Urinary bladder (tissue), 4 donors: ENCODE measurements around the gene L3MBTL2. TPM values are rescaled to one million over a fixed set of nuclear protein-coding genes. Genes with fewer than 3 reads are reported as not detected.

Experiments used
- DNase-seq: peaks from one replicate; pipeline ENCODE4 v3.0.0-alpha.2; 2015; ENCODE audit errors: extremely low spot score
- H3K27ac ChIP-seq: one replicate; pipeline ENCODE4 v1.5.1; 2013; ENCODE audit warnings: low read depth, mild to moderate bottlenecking, moderate library complexity
- H3K36me3 ChIP-seq: one replicate; pipeline ENCODE4 v1.6.1; 2013; ENCODE audit warnings: mild to moderate bottlenecking, moderate library complexity; ENCODE audit not compliant: insufficient read depth
- H3K4me1 ChIP-seq: one replicate; pipeline ENCODE4 v1.6.1; 2013; ENCODE audit warnings: mild to moderate bottlenecking, moderate library complexity; ENCODE audit not compliant: insufficient read depth
- H3K4me3 ChIP-seq: one replicate; pipeline ENCODE4 v1.5.1; 2013; ENCODE audit warnings: low read depth, low read length
- WGBS: extraction: QIAGEN DNeasy Blood & Tissue Kit; methylation state at CpG from one replicate; pipeline ENCODE4 v1.1.7; 2013; 5-methylcytosine and 5-hydroxymethylcytosine counted together
- polyA plus RNA-seq: library from polyadenylated mRNA; stranded (reverse); fragments of 200-250 nt; gene quantifications from one replicate; pipeline ENCODE4 v1.2.3, GENCODE V29; 2013
- total RNA-seq: library from RNA; depleted of rRNA; stranded (reverse); fragments of >200 nt; gene quantifications from one replicate; pipeline ENCODE4 v1.2.3, GENCODE V29; 2014
- donor health status: healthy with polysubstance abuse.
- donor health status: healthy.

The L3MBTL2 gene
- total and polyA plus RNA-seq, 2 donors = 12.4 to 21.7 TPM

DNA sequence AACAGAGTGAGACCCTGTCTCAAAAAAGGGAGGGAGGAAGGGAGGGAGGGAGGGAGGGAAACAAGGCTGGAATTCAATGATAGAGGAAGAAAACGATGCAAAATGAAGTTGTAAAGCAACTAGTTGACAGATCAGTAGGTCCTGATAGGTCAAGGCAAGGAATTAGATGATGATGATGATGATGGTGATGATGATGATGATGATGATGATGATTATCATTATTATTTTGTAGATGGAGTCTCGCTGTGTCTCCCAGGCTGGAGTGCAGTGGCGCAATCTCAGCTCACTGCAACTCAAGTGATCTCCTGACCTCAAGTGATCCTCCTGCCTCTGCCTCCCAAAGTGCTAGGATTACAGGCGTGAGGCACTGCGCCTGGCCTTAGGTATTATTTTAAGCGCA, 11.3 kb upstream of the L3MBTL2 start:
- 94% methylated on average over 6 of the region's 6 CpGs for WGBS
- DNase-seq = no peak
- no peak overlapping the region for H3K4me3 ChIP-seq

DNA sequence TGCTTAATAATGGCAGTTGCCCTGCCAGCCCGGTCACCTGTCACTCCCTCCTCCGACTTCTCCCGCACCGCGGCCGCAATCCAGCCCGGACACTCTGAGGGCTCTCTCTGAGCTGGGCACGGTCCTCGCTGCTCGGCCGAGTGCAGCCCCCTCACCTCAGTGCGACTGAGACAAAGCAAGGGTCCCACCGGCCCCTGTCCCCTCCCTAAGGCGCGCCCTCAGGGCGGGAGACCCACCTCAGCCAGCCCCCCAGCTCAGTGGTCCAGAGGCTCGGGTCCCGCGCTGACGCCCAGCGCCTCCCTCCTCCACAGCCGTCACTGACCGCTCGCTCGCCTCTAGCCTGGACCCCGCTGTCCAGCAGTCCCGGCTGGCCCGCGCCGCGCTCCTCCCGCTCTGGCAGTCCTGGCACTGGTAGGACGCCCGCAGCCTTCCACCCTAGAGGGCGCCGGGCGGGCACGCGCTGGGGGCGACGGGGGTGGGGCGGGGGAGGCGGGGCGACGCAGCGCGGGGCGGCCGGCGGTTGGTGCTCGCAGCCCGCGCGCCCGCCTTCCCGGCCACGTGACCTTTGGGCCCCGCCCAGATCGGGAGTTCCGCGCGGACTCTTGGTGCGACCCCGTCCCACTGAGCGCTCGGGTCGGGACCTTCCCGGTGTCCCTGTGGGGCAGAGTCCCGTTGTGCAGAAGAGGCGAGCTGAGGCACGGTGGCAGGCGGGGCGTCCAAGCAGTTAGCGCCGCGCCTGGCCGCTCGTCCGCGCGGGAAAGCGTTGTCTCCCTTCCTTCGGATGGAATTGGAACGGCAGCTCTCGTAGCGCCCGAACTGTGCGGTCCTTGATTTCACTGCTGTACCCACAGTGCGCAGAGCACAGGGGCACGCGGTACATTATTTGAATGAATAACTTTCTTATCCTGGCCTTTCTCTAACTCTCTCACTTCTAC, 7.8 kb upstream of the L3MBTL2 start:
- WGBS = under 1% methylated on average over 91 of the region's 91 CpGs
- Histone ChIP-seq H3K36me3 (no peaks in the 10 kb centered on the region), H3K4me3 (peak overlapping the region; percentile 57), H3K27ac (no peak overlapping the region), H3K4me1 (peaks cover 2% of the 10 kb centered on the region)
- DNase-seq = no peak

More for the DNA sequence above, 11.3 kb upstream of the L3MBTL2 start:
- H3K4me1 ChIP-seq = peaks cover 2% of the 10 kb centered on the region
- no peaks in the 10 kb centered on the region for H3K36me3 ChIP-seq
- no peak overlapping the region for H3K27ac ChIP-seq

DNA sequence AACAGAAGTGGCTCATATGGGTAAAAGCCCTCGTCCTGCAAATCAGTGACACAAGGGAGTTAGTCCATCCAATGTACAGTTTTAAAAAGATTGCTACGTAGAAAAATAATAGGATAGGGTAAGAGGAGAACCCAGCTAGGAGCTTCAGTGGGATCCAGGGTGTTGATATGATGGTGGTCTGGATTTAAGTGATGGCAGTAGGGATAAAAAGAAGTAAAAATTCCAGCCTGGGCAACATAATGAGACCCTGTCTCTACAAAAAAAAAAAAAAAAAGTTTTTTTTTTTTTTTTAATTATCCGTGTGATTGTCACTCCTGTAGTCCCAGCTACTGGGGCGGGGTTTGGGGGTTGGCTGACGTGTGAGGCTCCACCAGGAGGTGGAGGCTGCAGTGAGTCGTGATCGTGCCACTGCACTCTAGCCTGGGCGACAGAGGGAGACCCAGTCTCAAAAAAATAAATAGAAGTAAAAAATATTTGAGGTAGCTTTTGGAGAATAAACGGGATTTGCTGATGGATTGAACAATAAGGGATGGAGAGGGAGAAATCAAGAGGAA, 7.0 kb upstream of the L3MBTL2 start:
- Histone ChIP-seq H3K4me1 (peaks cover 2% of the 10 kb centered on the region), H3K27ac (no peak overlapping the region), H3K4me3 (peak overlapping the region; percentile 57), H3K36me3 (no peaks in the 10 kb centered on the region)
- DNase-seq = no peak
- WGBS = 3% methylated on average over 9 of the region's 9 CpGs

DNA sequence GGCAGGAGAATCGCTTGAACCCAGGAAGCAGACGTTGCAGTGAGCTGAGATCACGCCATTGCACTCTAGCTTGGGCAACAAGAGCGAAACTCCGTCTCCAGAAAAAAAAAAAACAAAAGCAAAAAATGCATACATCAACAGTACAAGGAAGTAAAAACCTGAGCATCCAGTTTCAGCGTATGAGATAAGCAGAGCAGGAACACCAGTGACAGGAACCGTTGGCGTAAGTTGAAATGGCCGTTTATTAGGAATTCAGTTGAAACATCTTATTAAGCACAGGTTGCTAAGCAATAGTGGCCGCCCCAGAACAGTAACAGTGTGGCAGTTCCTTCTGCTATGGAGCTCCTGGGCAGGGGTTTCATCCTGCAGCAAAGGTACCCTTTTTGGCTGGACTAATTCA, 4.0 kb upstream of the L3MBTL2 start:
- WGBS = 65% methylated on average over 10 of the region's 10 CpGs
- no peak overlapping the region for H3K27ac ChIP-seq
- peaks cover 2% of the 10 kb centered on the region for H3K4me1 ChIP-seq
- peak; percentile 25 for DNase-seq
- no peaks in the 10 kb centered on the region for H3K36me3 ChIP-seq
- H3K4me3 ChIP-seq = no peak overlapping the region

DNA sequence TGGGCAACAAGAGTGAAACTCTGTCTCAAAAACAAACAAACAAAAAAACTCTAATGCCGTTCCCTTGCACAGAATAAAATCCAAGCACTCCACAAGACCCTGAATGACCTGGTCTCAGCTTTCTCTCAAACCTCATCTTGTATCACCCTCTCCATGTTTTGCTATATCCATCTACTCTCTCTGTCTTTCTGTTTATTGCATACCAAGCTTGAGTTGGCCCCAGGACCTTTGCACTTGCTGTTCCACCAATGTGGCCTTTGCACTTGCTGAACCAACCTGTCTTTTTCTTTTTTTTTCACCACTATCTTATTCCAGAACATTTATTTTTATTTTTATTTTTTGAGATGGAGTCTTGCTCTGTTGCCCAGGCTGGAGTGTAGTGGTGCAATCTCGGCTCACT, 2.0 kb upstream of the L3MBTL2 start:
- H3K4me1 ChIP-seq = no peaks in the 10 kb centered on the region
- WGBS = 87% methylated on average over 2 of the region's 2 CpGs
- H3K27ac ChIP-seq = no peak overlapping the region
- H3K36me3 ChIP-seq = no peaks in the 10 kb centered on the region
- DNase-seq = no peak
- H3K4me3 ChIP-seq = no peak overlapping the region

DNA sequence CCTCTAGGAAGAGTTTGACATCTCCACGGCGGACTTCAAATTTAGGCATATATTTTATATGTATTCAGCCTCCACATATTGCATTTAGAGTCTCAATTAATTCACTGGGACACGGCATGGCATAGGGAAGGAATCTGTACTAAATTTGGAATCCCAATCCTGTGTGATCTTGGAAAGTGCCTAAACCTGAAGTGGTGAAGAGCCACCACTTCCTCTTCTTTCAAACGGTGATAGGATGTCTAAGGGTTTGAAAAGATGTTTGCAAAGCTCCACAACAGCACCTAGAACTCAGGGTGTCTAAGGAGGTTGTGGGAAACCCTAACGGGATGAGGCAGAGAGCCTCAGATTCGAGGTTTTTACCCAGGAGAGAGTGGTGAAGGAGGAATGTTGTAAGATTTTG, 1.0 kb upstream of the L3MBTL2 start:
- 66% methylated on average over 6 of the region's 6 CpGs for WGBS
- no peak overlapping the region for H3K4me3 ChIP-seq
- no peaks in the 10 kb centered on the region for H3K36me3 ChIP-seq
- no peak overlapping the region for H3K27ac ChIP-seq
- H3K4me1 ChIP-seq = no peaks in the 10 kb centered on the region
- no peak for DNase-seq

DNA sequence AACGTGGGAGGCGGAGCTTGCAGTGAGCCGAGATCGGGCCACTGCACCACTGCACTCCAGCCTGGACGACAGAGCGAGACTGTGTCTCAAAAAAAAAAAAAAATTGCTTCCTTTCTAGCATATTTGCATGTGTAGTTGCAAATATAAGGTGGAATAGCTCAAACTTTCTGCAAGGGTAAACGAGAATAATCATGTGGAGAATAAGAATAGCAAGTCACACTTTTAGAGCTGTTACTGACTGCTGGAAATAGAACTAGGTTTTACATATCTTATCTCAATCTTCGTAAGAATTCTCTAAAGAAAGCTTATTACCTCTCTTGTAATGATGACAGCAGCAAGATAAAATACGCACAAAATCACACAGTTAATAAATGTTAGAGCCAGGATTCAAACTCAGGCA, 1.6 kb downstream of the L3MBTL2 start:
- Histone ChIP-seq H3K4me3 (no peak overlapping the region), H3K36me3 (peaks cover 6% of the 10 kb centered on the region), H3K27ac (no peak overlapping the region), H3K4me1 (no peaks in the 10 kb centered on the region)
- DNase-seq = no peak
- 91% methylated on average over 9 of the region's 9 CpGs for WGBS

DNA sequence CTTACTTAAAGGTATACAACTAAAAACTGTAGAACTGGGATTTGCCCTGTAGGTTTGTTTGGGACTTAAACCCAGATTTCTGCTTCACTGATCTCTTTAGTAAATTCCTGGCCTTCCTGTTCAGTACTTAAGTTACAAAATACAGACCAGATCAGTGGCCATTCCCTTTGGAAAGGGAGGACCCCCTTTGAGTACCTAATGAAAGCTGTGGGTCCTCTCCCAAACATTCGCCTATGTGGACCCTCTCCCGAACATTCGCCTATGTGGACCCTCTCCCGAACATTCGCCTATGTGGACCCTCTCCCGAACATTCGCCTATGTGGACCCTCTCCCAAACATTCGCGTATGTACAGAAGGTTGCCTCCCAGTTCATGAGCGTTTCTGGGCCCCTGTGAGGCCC, 10.3 kb downstream of the L3MBTL2 start:
- Histone ChIP-seq H3K4me1 (no peaks in the 10 kb centered on the region), H3K36me3 (peaks cover 2% of the 10 kb centered on the region), H3K4me3 (no peak overlapping the region), H3K27ac (no peak overlapping the region)
- 98% methylated on average over 10 of the region's 10 CpGs for WGBS
- DNase-seq = no peak

DNA sequence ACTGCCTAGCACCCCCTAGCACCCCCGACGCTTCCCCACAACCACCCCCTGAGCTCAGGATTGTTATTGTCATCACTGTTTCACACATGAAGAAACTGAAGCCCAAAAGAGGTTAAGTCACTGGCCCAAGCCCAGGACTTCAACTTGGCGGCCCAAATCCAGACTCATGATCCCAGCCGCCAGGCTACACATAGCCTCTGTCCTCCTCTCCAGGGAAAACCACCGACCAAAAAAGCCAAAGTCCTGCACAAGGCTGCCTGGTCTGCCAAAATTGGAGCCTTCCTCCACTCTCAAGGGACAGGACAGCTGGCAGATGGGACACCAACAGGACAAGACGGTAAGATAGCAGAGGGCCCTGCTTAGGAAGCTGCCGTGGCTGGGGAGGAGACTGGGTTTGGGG, 10.8 kb downstream of the L3MBTL2 start:
- WGBS = 97% methylated on average over 7 of the region's 7 CpGs
- no peak overlapping the region for H3K4me3 ChIP-seq
- no peaks in the 10 kb centered on the region for H3K36me3 ChIP-seq
- no peak for DNase-seq
- H3K4me1 ChIP-seq = no peaks in the 10 kb centered on the region
- no peak overlapping the region for H3K27ac ChIP-seq

DNA sequence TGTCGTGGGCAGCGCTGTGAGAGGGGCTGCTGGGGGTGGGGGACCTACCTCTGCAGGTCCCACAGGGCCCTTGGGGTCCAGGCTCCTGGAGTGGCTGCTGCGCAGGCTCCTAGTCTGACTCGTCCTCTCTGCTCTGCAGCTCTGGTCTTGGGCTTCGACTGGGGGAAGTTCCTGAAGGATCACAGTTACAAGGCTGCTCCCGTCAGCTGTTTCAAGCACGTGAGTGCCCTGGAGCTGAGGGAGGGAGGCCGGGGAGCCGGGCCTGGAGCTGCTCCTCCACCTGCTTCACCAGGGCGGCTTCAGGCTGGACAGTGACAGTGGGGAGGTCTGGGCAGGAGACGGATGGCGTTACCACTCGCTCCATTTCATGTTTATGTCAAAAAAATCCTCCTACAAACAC, 11.9 kb downstream of the L3MBTL2 start:
- WGBS = 59% methylated on average over 13 of the region's 13 CpGs
- H3K4me3 ChIP-seq = no peak overlapping the region
- no peaks in the 10 kb centered on the region for H3K4me1 ChIP-seq
- peak overlapping the region; percentile 68 for H3K27ac ChIP-seq
- no peaks in the 10 kb centered on the region for H3K36me3 ChIP-seq
- no peak for DNase-seq

DNA sequence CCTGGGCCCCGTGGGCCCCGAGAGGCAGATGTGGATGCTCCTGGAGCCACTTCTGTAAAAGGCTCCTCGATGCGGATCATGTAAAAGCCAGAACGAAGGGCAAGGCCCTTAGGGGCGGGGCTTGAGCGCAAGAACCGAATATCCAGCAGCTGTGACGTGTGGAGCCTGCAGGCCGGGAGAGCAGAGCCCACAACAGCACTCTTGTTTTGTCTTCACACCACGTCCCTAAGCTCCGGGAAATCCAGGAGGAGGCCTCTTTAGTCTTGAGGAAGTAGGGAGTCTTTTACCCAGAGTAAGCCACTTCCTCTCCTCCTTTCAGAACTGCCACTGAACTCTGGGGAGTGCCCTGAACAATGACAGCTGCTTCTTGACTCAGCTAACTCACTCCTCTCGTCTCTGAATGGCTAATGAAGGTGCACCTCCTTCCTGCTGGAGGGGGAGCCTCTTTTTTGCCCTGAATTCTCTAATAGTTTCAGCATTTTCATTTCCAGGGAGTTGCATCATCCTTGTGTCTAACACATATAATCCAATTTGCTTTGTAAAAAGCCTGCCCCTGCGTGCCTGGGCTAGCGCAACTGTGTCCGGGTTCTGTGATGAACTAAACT, 12.5 kb downstream of the L3MBTL2 start:
- H3K4me3 ChIP-seq = no peak overlapping the region
- peak overlapping the region; percentile 68 for H3K27ac ChIP-seq
- peak; percentile 25 for DNase-seq
- H3K36me3 ChIP-seq = no peaks in the 10 kb centered on the region
- 28% methylated on average over 16 of the region's 16 CpGs for WGBS
- H3K4me1 ChIP-seq = no peaks in the 10 kb centered on the region

DNA sequence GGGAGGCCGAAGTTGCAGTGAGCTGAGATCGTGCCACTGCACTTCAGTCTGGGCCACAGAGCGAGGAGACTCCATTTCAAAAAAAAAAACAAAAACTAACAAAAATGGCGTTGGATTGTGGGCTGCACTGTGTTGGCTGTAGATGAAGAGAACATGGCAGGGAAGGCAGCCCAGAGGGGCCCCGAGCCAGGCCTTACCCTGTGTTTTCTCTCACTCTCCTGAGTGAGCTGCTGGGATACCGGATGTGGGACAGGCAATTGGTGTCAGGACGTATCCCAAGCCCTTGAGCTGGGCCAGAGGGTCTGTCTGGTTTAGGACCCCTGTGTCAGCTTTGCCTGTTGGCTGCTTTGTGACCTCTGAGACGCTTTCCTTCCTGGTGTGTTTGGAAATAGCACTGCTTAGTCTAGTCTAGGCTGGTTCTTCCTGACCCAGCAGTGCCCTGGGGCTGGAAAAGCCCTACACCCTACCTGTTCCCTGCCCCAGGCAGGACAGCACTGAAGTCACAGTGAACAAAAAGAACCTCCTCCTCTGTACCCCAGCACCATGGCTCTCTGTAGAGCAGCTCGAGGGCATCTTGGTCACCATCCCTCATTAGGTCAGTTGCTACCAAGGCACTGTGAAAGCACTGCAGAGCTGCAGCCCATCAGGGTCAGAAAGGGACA, 17.9 kb downstream of the L3MBTL2 start:
- Histone ChIP-seq H3K4me1 (no peaks in the 10 kb centered on the region), H3K36me3 (no peaks in the 10 kb centered on the region), H3K4me3 (no peak overlapping the region), H3K27ac (no peak overlapping the region)
- WGBS = 91% methylated on average over 9 of the region's 9 CpGs
- DNase-seq = no peak

DNA sequence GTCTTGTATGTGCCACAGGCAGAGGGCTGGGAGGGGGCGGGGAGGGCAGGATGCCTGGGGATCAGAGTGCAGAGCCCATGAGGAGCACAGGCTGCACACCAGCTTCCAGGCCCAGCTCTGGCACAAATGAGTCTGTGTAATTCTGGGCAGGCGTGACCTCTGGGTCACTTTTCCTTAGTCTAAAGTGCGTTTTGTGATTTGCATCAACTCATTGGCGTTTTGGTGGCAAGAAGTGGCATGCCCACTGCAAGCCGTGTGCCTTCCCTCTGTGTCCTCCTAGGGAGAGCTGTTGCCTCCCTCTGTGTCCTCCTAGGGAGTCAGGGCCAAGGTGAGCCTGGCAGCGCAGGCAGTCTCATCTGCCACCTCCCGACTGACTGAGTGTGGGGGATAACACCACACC, 18.4 kb downstream of the L3MBTL2 start:
- no peak for DNase-seq
- WGBS = 84% methylated on average over 7 of the region's 7 CpGs

More for the DNA sequence above, 18.4 kb downstream of the L3MBTL2 start:
- Histone ChIP-seq H3K4me1 (no peaks in the 10 kb centered on the region), H3K27ac (no peak overlapping the region), H3K36me3 (no peaks in the 10 kb centered on the region), H3K4me3 (no peak overlapping the region)
